ENCODE data around the gene SLC7A6OS. TPM values are rescaled to one million over a fixed set of nuclear protein-coding genes. Genes with fewer than 3 reads are reported as not detected.

Gene SLC7A6OS
- total RNA-seq, 1 donor from 2014 or later = 42.0 TPM

- CTCF ChIA-PET = interaction anchor here (0.8 to 1.7 kb wide), 4 partner anchors 9 to 74 kb away, joined by 3 to 10 read pairs (median 4); partner anchors contain the start of gene SLC7A6
- Mint-ChIP-seq H3K4me3 (no peak overlapping the region), H3K27me3 (no peaks in the 10 kb centered on the region), H3K9me3 (no peaks in the 10 kb centered on the region), H3K27ac (no peak overlapping the region), H3K36me3 (ENCODE audit: low read depth) (peaks cover 18% of the 10 kb centered on the region), H3K4me1 (peaks cover 31% of the 10 kb centered on the region)
- ATAC-seq (ENCODE audit: low read depth) = no peak
- intact Hi-C loops (cut with micrococcal nuclease) = no loop called here
- POLR2A ChIA-PET = no interaction called here
- TF ChIP-seq CTCF (IDR thresholded peaks at IDR 0.05) = no peak
- DNase-seq = no peak
These were observed 58.4 kb downstream of the SLC7A6OS start for GRCh38 chr16:68252383-68252782.

- no peak overlapping the region for H3K27ac Mint-ChIP-seq
- DNase-seq (no peak), ATAC-seq (ENCODE audit: low read depth) (peak; percentile 37)
- peaks cover 31% of the 10 kb centered on the region for H3K4me1 Mint-ChIP-seq
- ChIA-PET CTCF (interaction anchor here (0.8 to 1.7 kb wide), 3 partner anchors 10 to 75 kb away, joined by 3 to 10 read pairs (median 4); partner anchors contain the start of gene SLC7A6), POLR2A (no interaction called here)
- intact Hi-C loops (cut with micrococcal nuclease) = no loop called here
- H3K9me3 Mint-ChIP-seq = no peaks in the 10 kb centered on the region
- TF ChIP-seq CTCF (IDR thresholded peaks at IDR 0.05) = no peak
- no peak overlapping the region for H3K4me3 Mint-ChIP-seq
- no peaks in the 10 kb centered on the region for H3K27me3 Mint-ChIP-seq
- peaks cover 18% of the 10 kb centered on the region for H3K36me3 Mint-ChIP-seq (ENCODE audit: low read depth)
These were observed 58.9 kb downstream of the SLC7A6OS start for GRCh38 chr16:68251832-68252231.

GRCh38 chr16:68250951-68251350 lies 59.8 kb downstream of the SLC7A6OS start:
- Mint-ChIP-seq H3K27me3 (no peaks in the 10 kb centered on the region), H3K36me3 (ENCODE audit: low read depth) (peaks cover 18% of the 10 kb centered on the region), H3K4me3 (no peak overlapping the region), H3K27ac (no peak overlapping the region), H3K9me3 (no peaks in the 10 kb centered on the region), H3K4me1 (peaks cover 36% of the 10 kb centered on the region)
- ChIA-PET CTCF (interaction anchor here (1.9 kb wide), 1 partner anchor 11 kb away, joined by 7 read pairs; no protein-coding TSS in a partner anchor), POLR2A (interaction anchor here (0.7 kb wide), 2 partner anchors 13 to 137 kb away, joined by 3 to 5 read pairs; partner anchors contain the start of gene SLC7A6)
- intact Hi-C loops (cut with micrococcal nuclease) = no loop called here
- TF ChIP-seq CTCF (IDR thresholded peaks at IDR 0.05) = no peak
- ATAC-seq (ENCODE audit: low read depth) (no peak), DNase-seq (no peak)

GRCh38 chr16:68249371-68249770 lies 61.4 kb downstream of the SLC7A6OS start:
- intact Hi-C loops (cut with micrococcal nuclease) = loop anchor here (5.0 to 10.0 kb wide), 2 partner anchors 195 to 273 kb away; partner anchors contain the start of gene SMPD3
- H3K4me3 Mint-ChIP-seq = no peak overlapping the region
- H3K36me3 Mint-ChIP-seq (ENCODE audit: low read depth) = peaks cover 18% of the 10 kb centered on the region
- POLR2A ChIA-PET = no interaction called here
- DNase-seq = no peak
- no peak for TF ChIP-seq CTCF (IDR thresholded peaks at IDR 0.05)
- no peak overlapping the region for H3K27ac Mint-ChIP-seq
- no peaks in the 10 kb centered on the region for H3K27me3 Mint-ChIP-seq
- CTCF ChIA-PET = interaction anchor here (1.3 to 1.9 kb wide), 2 partner anchors 12 to 13 kb away, joined by 4 to 7 read pairs; no protein-coding TSS in a partner anchor
- no peak for ATAC-seq (ENCODE audit: low read depth)
- H3K9me3 Mint-ChIP-seq = no peaks in the 10 kb centered on the region
- peaks cover 48% of the 10 kb centered on the region for H3K4me1 Mint-ChIP-seq

Other genes starting within 250 kb of the SLC7A6OS start
- gene NFATC3, start 225.6 kb downstream of the SLC7A6OS start, total RNA-seq = 64.8 and 72.0 TPM in 2 replicates
- 0.10 and 0.40 TPM in 2 replicates for gene ESRP2, start 74.8 kb downstream of the SLC7A6OS start, total RNA-seq
- 5.7 and 8.6 TPM in 2 replicates for gene PLA2G15, start 65.6 kb downstream of the SLC7A6OS start, total RNA-seq
- 52.5 and 54.1 TPM in 2 replicates for gene SLC7A6, start 46.4 kb downstream of the SLC7A6OS start, total RNA-seq
- 41.8 and 50.3 TPM in 2 replicates for gene PRMT7, start 73 bp upstream of the SLC7A6OS start, total RNA-seq
- gene SMPD3, start 137.6 kb upstream of the SLC7A6OS start, total RNA-seq = 0.35 and 0.76 TPM in 2 replicates
- 18.8 and 25.1 TPM in 2 replicates for gene ZFP90, start 228.3 kb upstream of the SLC7A6OS start, total RNA-seq